EH (cell line): ENCODE results near the gene SKAP1.
"Not testable (repeated sequence)": the region's sequence is repeated elsewhere in the genome, so short reads cannot be mapped to it uniquely, and the experiment has no call there.

Source experiments
- DNase-seq: peaks from one replicate; pipeline ENCODE4 v3.0.0-alpha.2; 2015; ENCODE audit warnings: low read depth

SKAP1 gene

DNA sequence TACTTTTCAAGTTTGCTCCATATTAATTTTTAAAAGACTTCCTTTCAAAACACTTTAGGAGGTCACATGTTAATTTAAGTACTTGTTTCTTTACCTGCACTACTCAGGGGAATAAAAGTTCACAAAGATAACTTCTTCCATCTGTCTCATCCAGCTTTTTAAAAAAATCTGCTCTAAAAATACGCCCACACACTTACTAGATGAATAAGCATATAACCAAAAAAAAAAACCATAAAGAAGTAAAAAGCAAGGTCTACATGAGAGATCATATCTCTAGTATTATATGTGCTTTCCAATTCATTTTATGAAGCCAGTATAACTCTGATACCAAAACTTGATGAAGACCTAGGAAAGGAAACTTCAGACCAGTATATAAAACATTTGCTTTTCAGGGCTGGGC lies 17.2 kb downstream of the SKAP1 start:
- no peak for DNase-seq

DNA sequence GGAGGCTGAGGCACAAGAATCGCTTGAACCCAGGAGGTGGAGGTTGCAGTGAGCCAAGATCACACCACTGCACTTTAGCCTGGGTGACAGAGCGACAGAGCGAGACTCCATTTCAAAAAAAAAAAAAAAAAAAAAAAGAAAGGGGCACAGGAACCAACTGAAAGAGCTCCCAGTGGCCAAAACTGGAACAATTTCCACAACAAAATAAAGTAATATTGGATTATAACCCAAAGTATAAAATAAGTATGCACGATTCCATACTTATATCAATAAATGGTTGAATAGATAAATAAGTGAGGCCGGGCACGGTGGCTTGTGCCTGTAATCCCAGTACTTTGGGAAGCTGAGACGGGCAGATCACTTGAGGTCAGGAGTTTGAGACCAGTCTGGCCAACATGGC lies 19.2 kb downstream of the SKAP1 start:
- DNase-seq, result not testable (repeated sequence)

DNA sequence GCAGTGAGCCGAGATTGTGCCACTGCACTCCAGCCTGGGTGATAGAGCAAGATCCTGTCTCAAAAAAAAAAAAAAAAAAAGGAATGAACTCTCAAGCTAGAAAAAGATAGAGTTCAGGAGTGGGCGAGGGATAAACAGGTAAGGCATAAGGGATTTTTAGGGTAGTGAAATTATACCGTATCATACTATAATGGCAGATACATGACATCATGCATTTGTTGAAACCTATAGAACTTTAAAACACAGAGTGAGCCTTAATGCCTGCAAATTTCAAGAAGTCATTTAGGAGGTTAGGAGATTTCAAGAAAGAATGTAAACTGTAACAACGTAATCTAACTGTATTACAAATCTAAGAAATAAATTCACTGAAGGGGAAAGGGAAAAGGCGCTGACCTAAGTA lies 20.4 kb downstream of the SKAP1 start:
- no peak for DNase-seq

DNA sequence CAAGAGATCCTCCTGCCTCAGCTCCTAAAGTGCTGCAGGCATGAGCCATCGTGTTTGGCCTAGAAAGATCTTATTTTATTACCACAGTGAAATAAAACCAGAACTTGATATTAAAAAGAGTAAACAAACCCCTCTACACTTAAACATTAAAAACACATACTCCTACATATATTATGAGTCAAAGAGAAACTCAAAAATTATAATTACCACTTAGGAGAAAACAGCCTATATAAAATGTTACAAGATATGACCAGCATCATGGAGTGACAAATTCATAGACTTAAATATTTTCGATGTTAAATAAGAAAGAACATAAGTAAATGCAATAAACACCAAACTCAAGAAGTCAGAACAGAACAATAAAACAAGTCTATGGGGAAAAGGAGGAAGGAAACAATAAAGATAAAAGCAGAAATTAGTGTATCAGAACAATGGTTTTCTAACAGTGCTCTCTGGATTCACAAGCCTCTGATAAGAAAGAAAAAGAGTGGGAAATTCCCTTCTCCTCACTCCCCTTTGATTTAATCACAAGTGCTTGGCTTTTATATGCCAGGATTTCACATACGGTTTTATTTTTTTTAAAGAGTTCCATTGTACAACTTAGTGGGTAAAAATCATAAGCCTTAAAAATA lies 23.0 kb downstream of the SKAP1 start:
- DNase-seq, result no peak

DNA sequence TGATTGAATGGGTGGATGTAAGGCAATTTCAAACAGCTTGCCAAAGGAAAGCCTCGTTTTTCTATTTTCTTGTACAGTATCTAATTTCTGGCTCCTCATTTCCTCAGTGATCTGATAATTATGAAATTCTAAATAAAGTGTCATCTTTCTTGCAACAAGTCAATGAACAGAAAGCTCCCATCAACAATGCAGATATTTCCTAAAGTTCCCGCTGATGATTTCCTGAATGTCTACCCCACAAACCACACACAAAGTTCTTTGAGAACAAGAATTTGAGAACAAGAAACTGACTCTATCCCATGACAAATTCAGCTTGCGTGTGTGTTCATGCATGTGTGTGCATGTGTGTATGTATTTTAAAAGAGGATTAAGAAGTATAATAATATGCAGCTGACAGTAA lies 35.2 kb downstream of the SKAP1 start:
- no peak for DNase-seq

DNA sequence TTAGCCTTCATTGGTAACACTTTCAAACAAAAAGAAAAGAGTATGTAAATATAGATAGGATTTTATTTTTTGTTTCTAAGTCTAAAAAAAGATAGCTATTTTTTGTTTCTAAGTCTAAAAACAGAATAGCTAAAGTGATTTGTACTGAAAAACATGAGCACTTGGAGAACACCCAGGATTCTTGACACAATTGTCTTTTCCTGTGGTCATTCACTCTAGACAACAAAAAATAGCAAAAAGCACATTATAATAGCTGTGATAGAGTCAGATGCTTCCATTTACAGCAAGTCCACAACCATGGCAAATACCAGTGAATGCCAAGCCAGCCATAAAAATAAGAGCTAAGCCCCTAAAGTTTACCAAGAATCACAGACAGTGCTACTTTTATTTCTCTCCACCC lies 36.7 kb downstream of the SKAP1 start:
- no peak for DNase-seq

DNA sequence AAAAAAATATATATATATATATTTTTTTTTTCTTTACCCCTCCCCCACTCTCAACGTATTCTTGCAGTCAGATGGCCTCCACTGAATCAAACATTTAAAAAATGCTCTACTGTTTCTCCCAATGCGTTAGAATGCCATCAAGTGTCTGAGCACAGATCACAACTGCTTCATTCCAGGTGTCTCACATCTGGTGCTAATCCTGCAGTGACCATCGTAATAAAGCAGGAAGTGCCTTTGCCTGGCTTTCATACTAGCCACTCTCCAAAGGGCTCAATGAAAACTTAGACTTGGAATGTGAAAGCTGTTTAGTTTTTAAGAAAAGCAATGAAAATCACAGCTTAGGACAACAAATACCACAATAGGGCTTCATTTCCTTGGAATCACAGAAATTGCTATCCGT lies 37.2 kb downstream of the SKAP1 start:
- no peak for DNase-seq

DNA sequence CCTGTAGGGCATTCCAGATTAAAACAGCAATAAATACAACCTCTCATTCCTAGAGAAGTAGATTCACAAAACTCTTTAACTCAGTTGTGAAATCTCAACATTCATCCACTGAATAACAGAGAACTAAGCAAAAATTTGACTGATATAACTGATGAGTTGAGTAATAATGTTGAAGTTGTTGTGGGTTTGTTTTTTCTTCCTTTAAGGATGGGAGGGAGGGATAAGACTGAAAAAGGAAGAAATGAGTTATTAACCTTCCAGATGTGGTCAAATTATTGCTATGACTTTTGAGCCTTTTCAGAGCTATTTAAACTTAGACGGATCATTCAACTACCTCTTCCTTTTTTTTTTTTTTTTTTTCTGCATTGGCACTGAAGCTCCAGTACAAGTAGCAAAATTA lies 38.6 kb downstream of the SKAP1 start:
- DNase-seq, result no peak

DNA sequence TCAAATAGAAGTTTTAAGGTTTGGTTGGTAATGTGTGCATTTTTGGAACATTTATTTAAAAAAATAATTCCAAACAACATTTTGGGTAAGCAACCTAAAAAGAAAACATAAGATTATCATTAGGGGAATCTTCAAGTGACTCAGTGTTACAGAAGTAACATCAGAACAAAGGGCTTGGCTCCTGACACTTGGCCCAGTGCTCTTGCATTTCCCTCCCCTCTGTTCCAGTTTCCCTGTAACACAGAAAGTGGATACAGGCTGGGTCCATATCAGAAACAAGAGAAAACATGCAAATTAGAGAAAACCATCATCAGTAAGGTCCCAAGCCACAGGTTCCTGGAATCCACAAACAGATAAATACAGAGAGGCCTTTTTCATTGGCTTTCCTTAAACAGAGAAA lies 40.1 kb downstream of the SKAP1 start:
- DNase-seq, result no peak

DNA sequence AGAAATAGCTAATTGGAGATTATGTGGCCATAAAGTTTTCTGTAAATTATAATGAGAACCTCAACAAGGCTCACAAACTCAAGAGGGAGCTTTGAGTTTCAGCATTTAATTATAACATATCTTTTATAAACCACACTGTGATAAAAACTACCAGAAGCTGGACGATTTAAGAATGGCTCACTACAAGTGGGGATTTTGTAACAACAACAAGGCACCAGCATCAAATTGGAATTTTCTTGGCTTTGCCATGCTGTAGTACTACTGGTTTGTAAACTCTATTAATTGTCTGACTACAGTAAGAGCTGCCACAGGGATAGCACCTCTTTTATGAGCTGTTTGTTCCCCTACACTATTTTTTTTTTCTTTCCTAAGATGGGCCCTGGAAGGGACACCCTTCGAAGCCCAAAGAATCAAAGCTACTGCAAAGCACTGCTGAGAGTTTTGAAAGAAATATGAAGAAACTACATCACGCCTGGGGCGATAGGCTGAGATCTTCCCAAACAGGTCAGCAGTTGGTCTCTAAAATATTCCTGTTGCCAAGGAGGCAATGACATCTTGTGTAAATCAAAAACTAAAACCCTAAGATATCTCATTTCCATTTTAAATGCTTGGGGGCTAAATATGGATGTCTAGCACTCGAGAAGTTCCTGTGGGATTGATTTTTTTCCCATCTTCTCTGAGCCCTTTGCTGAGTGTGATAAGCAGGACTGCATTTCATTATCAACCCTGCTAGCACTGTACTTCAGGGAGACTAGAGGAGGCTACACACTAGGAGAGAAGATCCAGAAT lies 40.9 kb downstream of the SKAP1 start:
- no peak for DNase-seq

DNA sequence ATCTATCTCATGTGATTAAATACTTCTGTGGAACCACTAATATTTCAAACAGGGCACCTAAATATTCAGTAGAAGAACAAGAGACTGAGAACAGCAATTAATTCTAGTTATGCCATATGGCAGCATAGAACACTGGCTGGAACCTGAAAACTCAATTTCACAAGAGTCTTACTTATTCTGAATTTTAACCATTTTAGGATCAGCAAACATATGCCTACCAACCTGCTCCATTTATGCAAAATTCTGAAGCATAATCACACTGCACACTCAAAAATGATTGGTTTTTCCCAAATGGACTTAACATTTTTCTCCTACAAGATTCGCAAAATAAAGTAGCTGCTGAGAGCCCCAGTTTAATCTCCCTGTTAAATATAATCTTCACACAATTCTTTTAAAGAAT lies 43.2 kb downstream of the SKAP1 start:
- DNase-seq, result no peak

DNA sequence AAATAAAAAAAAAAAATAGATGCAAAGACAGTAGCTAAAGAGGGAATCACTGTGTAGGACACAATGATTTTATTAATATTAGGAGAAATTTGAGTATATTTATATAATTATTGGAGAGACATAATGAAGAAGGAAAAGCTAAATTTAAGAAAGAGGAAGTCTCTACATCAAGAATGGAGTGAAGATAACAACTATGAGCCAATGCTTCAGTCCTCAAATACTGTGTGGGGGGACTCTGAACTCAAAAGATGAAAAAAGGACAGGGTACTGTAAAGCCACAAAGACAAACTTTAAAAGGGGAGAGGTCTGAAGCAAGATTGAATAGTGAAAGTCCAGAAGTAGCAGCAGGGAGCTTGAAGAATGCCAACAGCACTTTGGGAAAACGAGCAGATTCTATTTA lies 44.7 kb downstream of the SKAP1 start:
- DNase-seq, result no peak

DNA sequence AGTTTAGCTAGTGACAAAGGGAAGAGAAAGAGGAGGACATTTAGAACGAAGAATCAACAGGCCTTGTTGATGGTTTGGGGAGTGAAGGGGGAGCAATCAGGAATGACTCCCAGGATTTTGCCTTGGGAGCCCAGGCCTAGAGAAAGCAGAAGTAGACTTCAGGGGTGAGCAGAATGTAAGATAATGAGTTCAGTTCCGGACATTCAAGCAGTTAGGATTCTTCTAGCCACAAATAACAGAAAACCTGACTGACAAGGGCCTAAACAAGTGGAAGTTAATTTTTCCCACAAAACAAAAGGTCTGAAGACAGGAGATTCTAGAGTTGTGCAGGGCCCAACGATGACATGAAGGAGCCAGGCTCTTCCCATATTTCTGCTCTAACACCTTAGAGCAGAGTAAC lies 45.9 kb downstream of the SKAP1 start:
- no peak for DNase-seq

DNA sequence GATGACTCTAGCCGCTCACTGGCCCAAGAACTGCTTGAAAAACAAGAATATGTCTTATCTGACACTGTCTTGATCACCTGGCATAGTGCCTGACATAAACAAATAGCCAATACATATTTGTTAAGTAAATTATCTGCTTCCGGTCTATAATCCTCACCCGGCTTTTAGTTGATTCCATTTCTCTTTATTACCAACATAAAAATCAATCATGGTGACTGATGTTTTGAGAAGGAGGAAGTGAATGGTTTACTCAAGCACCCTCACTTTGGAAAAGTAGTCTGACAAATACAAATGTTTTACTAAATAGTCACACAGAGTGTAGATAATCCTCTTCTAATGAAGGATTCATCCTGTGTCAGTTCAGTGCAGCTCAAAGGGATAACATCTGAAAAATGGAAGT lies 47.0 kb downstream of the SKAP1 start:
- DNase-seq, result no peak

DNA sequence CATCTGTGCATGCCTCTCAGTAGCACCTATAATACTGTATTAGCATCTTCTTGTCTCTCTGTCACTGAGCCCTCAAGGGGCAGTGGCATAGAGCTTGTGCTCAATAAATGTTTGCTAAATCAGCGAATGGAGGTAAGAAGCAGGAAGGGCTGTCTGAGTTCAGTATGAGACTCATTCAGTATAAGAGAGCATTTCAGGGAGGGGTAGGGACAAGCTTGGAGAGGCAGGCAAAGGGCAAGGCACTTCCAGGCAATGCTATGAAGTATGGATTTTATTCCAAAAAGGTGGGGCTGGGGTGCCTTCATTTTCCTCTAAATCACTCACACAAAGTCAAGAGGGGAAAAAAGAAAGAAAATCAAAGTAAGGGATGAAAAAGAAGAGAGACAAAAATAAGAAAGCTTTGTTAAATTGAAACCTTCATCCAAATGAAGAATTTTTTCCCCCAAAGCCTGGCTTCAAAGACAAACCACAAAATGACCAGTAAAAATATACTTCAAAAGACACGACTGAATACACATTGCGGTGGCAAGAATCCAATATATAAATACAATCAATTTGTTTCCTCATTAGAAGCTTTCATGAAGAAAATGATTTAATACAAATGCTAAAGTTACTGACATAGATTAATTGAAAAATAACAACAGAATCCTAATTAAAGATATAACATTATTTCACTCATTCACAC lies 51.2 kb downstream of the SKAP1 start:
- no peak for DNase-seq

DNA sequence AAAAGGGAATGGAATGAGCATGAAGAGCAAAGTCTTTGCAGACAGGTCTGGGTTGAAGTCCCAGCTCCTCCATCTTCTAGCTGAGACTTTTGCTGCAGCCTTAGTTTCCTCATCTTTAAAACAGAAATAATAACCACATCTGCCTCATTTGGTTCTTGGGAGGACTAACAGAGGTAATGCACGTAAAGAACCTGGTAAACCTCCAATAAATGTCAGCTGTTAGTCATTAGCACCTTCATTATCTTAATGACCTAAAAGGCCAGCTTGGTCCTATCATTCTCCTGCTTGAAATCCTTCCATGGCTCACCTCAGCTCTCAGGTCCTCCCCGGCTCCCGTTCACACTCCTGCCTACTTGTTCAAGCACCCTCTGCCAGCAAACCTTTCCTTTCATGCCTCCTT lies 51.8 kb downstream of the SKAP1 start:
- DNase-seq, result no peak

DNA sequence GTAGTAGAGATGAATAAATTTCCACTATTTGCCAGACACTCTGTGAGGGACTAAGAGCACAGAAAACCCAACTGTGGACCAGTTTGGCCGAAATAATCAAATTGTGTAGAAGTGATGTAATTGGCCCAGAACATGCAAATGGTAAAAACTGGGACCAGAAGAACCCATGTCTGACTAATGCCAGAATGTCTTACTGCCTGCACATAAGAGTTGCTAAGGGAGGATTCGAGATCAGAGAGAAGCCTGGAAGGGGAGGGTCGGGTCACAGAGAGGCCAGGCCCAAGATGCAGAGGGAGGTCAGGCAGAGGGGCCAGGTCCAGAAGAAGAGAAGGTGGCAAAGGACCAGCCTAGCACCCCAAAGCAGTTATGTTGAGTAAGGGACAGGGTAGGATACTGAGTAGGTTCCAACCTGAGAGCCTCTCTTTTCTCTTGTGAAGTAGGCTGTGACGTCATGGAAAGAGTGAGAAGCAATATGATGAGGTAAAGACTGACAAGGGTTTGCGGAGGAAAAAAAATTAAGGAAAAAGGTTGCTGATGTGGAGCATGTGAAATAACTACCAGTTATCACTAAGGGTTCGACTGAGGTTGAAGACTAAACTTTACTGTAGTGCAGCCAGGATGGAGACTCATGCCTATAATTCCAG lies 53.2 kb downstream of the SKAP1 start:
- DNase-seq, result no peak

DNA sequence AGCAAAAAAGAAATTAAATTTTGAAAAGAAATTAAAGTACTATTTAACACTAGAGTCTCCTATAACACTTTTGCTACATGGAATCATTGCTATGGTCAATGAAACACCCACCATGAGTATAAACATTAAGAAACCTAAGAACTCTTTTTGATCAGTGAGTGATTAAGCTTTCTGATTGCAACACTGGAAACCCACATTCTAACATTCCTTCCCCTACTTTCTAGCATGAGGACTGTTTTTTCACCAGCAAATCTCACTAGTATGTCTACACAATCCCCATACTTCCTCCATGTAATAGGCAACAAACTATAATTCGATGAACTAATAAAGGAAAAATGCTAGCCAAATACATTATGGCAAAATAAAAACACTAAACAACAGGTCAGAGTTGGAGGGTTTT lies 54.7 kb downstream of the SKAP1 start:
- DNase-seq, result peak; percentile 5

DNA sequence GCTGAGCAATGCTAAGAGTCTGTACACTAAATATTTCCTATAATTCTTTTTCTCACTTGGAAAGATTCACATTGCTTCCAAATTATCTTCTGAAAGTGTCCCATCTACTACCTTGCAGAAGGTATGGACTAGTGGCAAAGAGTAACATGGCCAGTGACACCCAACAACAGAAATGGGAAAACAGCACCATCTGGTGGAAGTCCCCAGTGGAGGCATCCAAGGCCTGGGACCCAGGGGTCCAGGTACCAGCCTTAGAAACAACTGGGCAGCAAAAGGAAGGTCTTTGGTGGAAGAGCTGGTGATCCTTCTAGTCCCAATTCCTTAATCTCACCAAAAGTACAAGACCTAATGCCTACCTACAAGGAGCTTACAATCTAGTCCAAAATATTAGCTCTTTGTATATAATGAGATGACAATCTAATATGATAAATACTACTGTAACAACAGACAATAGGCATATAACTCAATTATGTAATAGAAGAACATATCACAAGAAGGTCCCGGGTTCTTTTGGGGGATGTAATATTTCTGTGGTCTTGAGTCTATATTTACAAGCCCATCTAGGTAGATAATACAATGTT lies 55.3 kb downstream of the SKAP1 start:
- DNase-seq, result peak; percentile 17

DNA sequence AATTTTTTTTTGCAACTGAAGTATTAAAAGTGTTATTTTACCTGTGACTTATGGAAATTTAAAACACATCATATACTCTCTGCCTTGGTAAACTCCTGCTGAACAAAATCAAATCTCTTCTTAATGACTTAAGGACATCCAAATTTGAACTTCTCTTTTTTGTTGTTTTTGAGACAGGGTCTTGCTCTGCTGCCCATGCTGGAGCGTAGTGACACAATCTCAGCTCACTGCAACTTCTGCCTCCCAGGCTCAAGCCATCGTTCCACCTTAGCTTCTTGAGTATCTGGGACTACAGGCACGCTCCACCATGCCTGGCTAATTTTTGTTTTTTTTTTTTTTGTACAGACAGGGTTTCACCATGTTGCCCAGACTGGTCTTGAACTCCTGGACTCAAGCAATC lies 56.1 kb downstream of the SKAP1 start:
- DNase-seq, result no peak

DNA sequence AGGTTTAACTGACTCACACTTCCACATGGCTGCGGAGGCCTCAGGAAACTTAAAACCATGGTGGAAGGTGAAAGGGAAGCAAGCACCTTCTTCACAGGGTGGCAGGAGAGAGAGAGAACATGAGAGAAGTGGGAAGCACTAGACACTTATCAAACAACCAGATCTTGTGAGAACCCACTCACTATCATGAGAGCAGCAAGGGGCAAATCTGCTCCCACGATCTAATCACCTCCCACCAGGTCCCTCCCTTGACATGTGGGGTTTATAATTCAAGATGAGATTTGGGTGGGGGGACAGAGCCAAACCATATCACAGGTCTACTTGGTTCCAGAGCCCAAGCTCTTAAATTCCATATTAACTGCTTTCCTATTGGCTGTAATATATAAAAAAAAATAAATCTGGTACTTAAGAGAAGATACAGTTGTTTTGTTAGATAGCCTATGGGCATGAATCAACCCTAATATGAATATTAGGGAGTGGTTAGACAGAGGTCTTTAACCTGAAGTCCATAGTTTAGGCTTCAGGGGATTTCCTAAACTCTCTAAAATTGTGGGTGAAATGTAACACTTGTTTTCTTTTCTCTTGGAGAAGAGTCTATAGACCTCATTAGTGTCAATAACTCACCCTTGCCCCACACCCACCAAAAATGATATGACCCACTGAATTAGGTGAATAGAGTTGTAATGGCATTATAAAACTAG lies 56.7 kb downstream of the SKAP1 start:
- DNase-seq, result no peak

DNA sequence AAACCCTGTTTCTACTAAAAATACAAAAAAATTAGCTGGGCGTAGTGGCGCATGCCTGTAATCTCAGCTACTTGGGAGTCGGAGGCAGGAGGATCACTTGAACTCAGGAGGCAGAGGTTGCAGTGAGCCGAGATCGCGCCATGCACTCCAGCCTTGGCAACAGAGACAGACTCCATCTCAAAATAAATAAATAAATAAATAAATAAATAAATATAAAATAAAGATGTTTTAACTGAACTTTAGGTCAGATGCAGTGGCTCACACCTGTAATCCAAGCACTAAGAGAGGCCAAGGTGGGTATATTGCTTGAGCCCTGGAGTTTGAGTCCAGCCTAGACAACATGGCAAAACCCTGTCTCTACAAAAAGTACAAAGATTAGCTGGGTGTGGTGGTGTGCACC lies 61.0 kb downstream of the SKAP1 start:
- DNase-seq, result not testable (repeated sequence)
